ENCODE results near the gene CRABP2. TPM values are rescaled to one million over a fixed set of nuclear protein-coding genes. Genes with fewer than 3 reads are reported as not detected.

The CRABP2 gene
- total RNA-seq, 1 donor from 2014 or later = 1.4 TPM

DNA sequence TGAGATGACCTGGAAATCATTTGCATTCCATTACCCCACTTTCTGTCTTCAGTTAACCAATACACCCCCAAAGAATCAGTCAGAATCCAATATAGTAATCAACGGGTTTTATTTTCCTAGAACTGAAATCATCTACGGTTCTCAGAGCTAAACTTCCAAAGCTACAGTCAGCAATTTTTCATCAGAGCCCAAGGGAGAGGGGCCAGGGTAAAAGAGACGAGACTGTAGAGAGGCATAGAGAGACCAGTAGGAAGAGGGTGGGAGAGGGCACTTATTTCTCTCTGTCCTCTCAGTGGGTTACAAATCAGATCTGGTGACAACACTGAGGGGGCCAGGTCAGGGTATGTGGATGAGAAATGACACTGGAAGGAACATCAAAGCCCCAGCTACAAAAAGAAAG, 36.6 kb upstream of the CRABP2 start:
- no peak for DNase-seq (ENCODE audit: low read depth)

DNA sequence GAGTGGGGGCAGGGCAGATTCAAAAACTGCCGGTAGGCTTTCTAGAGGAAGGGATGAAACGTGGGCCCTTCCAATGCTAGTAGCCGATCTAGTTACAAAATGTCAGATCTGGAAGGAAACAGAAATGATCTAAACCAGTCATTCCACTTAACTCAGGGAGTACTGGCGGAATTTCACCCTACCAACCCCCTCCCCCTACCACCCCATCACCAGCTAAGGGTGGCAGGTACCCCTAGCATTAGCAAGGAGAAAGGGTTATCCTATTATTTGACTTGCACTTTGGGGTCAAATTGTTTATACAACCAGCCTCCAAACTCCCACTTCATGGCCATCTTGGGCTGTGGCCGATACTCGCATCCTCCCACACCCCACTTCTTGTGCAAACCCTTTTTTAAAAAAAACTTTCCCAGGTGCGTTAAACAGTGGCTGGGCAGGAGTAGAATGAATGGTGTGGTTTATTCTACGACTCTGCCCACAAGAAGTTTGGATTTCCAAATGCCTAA, 36.1 kb upstream of the CRABP2 start:
- no peak for DNase-seq (ENCODE audit: low read depth)

- DNase-seq (ENCODE audit: low read depth) = peak; percentile 99
Observed at GRCh38 chr1:156740741-156741480, 35.5 kb upstream of the CRABP2 start, which contains the start of gene MRPL24. Gene MRPL24, minus strand, starts transcription at chr1:156741088. Its CDS starts 2,384 bp downstream, at chr1:156738704.

GRCh38 chr1:156740237-156740740, 34.9 kb upstream of the CRABP2 start:
- no peak for DNase-seq (ENCODE audit: low read depth)

GRCh38 chr1:156738916-156739315, 33.5 kb upstream of the CRABP2 start:
- no peak for DNase-seq (ENCODE audit: low read depth)

DNA sequence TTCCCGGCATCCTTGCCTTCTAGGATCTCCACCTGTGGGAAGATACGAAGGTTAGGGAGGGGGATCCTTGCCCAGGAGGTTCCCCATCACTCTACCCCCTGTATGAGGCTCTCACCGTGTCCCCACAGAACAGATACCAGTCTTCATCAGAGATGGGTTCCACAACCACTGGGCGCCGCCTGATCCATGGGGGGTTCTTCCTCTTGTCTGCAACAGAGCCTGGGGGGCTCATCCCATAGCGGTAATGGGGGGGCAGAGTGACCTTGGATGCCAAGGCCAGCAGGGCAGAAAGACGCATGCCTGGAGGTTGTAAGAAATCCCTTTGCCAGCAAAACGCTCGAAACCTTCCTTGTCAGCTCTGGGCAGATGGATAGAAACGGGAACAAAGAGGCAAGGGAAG, 33.0 kb upstream of the CRABP2 start:
- no peak for DNase-seq (ENCODE audit: low read depth)

GRCh38 chr1:156733989-156734584, 28.7 kb upstream of the CRABP2 start:
- DNase-seq (ENCODE audit: low read depth) = no peak

GRCh38 chr1:156728599-156729462, 23.4 kb upstream of the CRABP2 start, which contains the start of gene ISG20L2:
Gene ISG20L2, minus strand, starts transcription at chr1:156728766. Its CDS starts 1,114 bp downstream, at chr1:156727652.
- DNase-seq (ENCODE audit: low read depth) = peak; percentile 93

GRCh38 chr1:156727926-156728598, 22.7 kb upstream of the CRABP2 start, which contains the start of gene METTL25B:
Gene METTL25B, plus strand, starts transcription at chr1:156728469. Its CDS starts 636 bp downstream, at chr1:156729105.
- DNase-seq (ENCODE audit: low read depth) = peak; percentile 54

DNA sequence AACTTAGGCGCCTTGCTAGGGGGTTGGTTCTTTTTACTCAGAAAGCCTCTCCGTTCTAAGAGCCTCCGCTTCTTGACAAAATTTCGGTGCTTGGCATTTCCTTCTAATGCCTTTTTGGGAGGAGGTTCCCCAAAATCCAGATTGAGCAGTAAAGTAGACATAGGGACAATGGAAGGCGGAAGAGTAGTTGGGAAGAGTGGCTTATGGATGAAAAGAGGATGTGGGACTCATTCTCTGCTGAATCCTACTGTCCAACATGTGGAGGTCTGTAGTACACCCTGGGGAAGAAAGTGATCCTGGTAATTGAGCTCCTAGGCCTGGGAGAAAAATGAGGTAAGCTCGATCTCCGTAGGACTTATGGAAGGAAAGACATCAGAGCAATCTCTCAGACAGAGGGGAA, 22.1 kb upstream of the CRABP2 start:
- no peak for DNase-seq (ENCODE audit: low read depth)

- DNase-seq (ENCODE audit: low read depth) = peak; percentile 54
Observed at GRCh38 chr1:156726549-156727226, 21.3 kb upstream of the CRABP2 start.

DNA sequence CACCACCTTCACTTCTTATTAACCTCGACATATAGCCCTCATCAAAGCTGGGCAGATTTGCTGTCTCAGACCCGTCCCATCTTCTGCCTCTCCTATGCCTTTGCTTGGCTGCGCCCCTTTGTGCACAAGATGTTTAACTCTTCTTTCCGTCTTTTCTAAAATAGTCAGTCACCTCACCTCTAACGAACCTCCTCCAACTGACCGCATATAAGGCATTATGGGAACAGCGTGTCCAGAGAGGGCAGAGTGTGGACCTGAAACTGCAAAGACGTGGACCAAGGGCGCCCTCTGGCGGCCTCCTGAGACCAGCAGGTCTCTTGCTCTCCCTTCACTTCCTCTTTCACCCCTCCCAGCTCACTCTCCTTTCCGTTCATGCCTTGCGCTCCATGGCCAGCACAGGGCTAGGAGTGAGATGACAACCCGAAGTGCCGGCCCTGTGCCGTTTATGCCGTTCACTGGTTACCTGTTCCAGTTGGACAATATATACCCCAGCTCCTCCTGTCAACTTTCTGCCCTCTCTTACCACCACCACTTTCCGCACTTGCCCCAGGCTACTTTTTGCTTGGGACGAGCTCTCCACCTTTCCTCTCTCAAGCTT, 20.4 kb upstream of the CRABP2 start:
- DNase-seq (ENCODE audit: low read depth) = peak; percentile 81

DNA sequence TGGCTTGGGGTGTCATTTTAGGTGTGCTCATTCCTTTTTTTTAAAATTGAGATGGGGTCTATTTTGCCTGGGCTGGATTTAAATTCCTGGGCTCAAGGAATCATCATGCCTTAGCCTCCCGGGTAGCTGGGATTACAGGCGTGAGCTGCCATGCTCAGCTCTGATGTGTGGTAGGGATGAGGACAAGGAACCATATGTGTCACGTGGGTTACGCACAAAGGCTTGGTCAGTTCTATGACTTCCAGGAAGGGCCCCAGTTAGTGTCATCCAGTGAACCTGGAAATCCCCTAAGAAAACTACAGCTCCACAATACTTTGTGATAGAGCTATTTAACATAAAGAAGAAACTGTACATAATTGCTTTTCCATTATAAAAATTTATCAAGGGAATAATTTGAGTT, 16.2 kb upstream of the CRABP2 start:
- DNase-seq (ENCODE audit: low read depth) = no peak

DNA sequence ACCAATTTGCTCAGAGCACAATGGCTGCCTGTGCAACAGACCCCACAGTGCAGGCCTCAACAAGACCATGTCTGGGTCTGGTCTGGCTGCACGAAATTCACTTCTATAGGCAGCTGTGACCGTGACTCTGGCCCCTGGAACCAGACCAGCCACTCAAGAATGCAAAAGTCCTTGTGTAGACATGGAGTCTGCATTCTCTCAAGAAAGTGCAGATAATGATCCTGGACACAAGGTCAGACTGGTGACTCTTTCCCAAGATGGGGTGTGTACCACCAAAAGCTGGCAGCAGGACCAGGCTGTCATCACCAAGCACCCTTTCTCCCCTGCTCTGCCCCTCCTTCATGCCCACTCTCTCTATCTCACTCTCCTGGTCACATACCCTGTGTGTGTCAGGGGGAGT, 15.7 kb upstream of the CRABP2 start:
- DNase-seq (ENCODE audit: low read depth) = no peak

DNA sequence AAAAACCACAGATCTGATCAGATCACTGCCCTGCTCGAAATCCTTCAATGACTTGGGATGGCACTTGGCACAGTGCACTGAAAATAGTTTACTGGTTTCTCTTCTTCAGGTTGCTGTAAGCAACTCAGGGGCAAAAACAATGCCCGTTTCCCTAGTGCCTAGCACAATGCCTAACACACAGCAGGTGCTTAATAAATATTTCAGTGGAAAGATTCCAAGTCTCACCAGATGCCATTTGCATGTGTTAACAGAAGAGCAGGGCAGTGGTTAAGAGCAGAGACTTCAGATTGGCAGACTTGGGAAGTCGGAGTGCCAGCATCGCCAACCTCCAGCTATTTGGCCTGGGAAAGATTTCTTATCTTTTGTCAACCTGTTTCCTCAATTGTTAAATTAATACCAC, 12.0 kb upstream of the CRABP2 start:
- no peak for DNase-seq (ENCODE audit: low read depth)

GRCh38 chr1:156714830-156715229, 9.4 kb upstream of the CRABP2 start:
- DNase-seq (ENCODE audit: low read depth) = no peak

GRCh38 chr1:156712626-156713025, 7.2 kb upstream of the CRABP2 start:
- DNase-seq (ENCODE audit: low read depth) = no peak

- DNase-seq (ENCODE audit: low read depth) = no peak
Observed at GRCh38 chr1:156711011-156711817, 5.8 kb upstream of the CRABP2 start.

DNA sequence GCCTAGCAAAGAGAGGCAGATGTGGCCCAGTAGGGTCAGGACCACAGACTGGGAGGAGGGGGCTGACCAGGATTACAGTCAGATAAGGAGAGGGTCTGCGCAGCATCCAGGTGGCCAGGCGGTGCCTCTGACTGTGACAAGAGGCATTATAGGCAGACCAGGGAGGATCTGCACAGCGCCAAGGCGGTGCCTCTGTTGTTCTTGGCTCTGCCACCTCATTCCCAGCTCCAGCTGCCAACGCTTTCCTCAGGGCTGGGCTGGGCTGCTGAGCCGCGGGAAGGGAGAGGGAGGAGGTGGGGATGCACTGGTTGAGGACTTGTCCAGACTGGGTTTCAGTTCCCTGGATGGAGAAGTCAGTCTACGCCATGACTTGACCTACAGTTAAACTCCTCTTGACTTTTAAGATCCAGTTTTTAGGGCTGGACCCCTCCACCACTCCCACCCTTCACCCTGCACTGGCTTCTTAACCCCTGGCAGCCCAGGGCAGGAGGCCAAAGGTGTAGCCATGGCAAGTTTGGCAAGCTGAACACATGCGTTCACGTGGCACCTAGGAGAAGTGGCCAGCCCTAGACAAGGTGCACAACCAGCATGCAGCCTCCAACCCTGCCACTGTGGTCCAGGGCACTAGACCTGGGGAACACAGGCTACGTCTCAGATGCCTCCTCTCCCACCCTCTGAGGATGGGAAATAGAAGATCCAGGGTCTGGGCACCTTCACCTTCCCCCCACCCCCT, 4.5 kb upstream of the CRABP2 start:
- peak; percentile 49 for DNase-seq (ENCODE audit: low read depth)
